Natural killer cell treated with Interleukin-12 subunit alpha and Interleukin-12 subunit beta and Interleukin-15 and Interleukin-18, amount 100 ng/mL, for 72 hours (primary cell): Measurements from ENCODE around the gene UBA5. TPM values are rescaled to one million over a fixed set of nuclear protein-coding genes. Genes with fewer than 3 reads are reported as not detected.
"Not testable (repeated sequence)": the region's sequence is repeated elsewhere in the genome, so short reads cannot be mapped to it uniquely, and the experiment has no call there.

Experiments used
- ATAC-seq, 2 donors: fragments of 150-1000 bp; cut with Tn5 transposase in 1 of 2; sonication (Bioruptor Pico), chemical (Tn5 transposase) in 1 of 2; 2 replicates each; pipeline ENCODE4 v1.10.0; 2021
- DNase-seq: peaks from one replicate; pipeline ENCODE4 v3.0.0; 2022; ENCODE audit warnings: low spot score
- H3K27ac Mint-ChIP-seq, 2 donors: 1 replicate in 1 of 2; 2 replicates in 1 of 2; pipeline ENCODE4 v1.8.0; 2022; ENCODE audit warnings: mixed read lengths in 2 of 2, mild to moderate bottlenecking in 1 of 2, moderate library complexity in 1 of 2
- H3K27me3 Mint-ChIP-seq, 2 donors: 1 replicate in 1 of 2; 2 replicates in 1 of 2; pipeline ENCODE4 v1.8.0; 2022; ENCODE audit warnings: mixed read lengths in 2 of 2
- H3K36me3 Mint-ChIP-seq: one replicate; pipeline ENCODE4 v1.8.0; 2022; ENCODE audit warnings: mixed read lengths
- H3K4me1 Mint-ChIP-seq, 2 donors: 1 replicate in 1 of 2; 2 replicates in 1 of 2; pipeline ENCODE4 v1.8.0; 2022; ENCODE audit warnings: low read depth in 2 of 2, mixed read lengths in 2 of 2, mild to moderate bottlenecking in 1 of 2
- H3K4me3 Mint-ChIP-seq: one replicate; pipeline ENCODE4 v1.8.0; 2022; ENCODE audit warnings: mixed read lengths
- H3K9me3 Mint-ChIP-seq: 2 replicates; pipeline ENCODE4 v1.8.0; 2022; ENCODE audit warnings: mixed read lengths
- total RNA-seq, 2 donors: library from RNA; stranded (reverse); gene quantifications; one replicate each; pipeline ENCODE4 v1.2.3, GENCODE V29; 2022

The UBA5 gene
- total RNA-seq, 2 donors from 2014 or later, result 49.0 to 51.7 TPM

GRCh38 chr3:132638706-132639105, 21.4 kb upstream of the UBA5 start:
- Mint-ChIP-seq H3K27ac (no peak overlapping the region), H3K9me3 (no peaks in the 10 kb centered on the region), H3K4me3 (no peak overlapping the region), H3K4me1 (peaks cover 0 to 2% of the 10 kb centered on the region in 2 donors), H3K36me3 (peaks cover 4% of the 10 kb centered on the region), H3K27me3 (no peaks in the 10 kb centered on the region)
- DNase-seq (no peak), ATAC-seq (no peak)

GRCh38 chr3:132641427-132641826, 18.7 kb upstream of the UBA5 start:
- not testable (repeated sequence) for H3K4me1 Mint-ChIP-seq, H3K27ac Mint-ChIP-seq, ATAC-seq, H3K36me3 Mint-ChIP-seq, H3K4me3 Mint-ChIP-seq, DNase-seq, H3K9me3 Mint-ChIP-seq, H3K27me3 Mint-ChIP-seq

DNA sequence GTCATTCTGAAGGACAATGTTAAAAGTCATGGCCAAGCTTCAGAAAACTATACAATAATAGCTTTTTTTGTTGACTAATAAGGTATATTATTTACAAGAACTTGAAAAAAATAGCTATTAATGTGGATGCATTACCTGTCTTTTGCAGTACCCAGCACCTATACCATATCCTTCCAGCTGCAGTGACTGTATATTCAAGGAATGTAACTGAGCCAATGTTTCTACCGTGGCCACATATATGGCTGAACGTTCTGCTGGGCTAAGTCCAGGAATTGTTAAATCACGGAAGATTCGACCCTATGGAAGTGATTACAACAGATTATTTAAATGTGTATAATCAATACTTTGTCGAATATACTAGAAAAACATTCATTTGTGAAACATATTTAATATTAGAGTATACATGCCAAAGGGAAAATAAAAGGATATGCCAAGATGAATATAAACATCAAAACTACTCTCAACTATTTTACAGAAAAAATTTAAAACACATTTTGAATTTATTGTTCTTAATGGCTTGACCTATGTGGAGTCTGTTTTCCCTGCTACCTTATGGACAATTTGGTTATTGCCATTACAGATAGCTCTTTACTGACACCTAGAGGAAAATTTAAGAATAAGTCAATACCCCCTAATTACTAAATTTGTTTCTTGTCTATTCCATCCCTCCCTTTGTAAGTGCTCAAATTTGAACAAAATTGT, 18.1 kb upstream of the UBA5 start:
- Mint-ChIP-seq H3K4me1 (peaks cover 0 to 5% of the 10 kb centered on the region in 2 donors), H3K9me3 (no peaks in the 10 kb centered on the region), H3K27ac (no peak overlapping the region), H3K4me3 (no peak overlapping the region), H3K36me3 (no peaks in the 10 kb centered on the region), H3K27me3 (no peaks in the 10 kb centered on the region)
- ATAC-seq (no peak), DNase-seq (no peak)

DNA sequence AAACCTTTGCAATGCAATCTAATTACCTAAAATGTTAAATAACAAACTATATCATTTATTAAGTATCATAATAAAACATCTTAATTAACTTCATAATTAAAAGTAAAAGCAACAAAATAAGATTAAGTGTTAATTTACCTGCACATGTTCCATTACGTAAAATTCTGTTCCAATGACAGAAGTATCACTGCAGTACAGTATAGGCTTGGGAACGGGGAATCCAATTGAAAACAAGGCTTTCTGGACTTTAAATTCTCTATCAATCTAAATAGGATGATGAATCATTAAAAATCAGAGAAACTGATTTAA, 17.6 kb upstream of the UBA5 start:
- Mint-ChIP-seq H3K27me3 (no peaks in the 10 kb centered on the region), H3K27ac (no peak overlapping the region), H3K9me3 (no peaks in the 10 kb centered on the region), H3K36me3 (no peaks in the 10 kb centered on the region), H3K4me1 (peaks cover 0 to 5% of the 10 kb centered on the region in 2 donors), H3K4me3 (no peak overlapping the region)
- DNase-seq, result no peak
- no peak for ATAC-seq

GRCh38 chr3:132643366-132643765, 16.8 kb upstream of the UBA5 start:
- H3K4me3 Mint-ChIP-seq, result no peak overlapping the region
- H3K27ac Mint-ChIP-seq, result no peak overlapping the region
- H3K36me3 Mint-ChIP-seq, result no peaks in the 10 kb centered on the region
- no peaks in the 10 kb centered on the region for H3K27me3 Mint-ChIP-seq
- no peaks in the 10 kb centered on the region for H3K9me3 Mint-ChIP-seq
- H3K4me1 Mint-ChIP-seq, result peaks cover 0 to 5% of the 10 kb centered on the region in 2 donors
- DNase-seq (no peak), ATAC-seq (no peak)

DNA sequence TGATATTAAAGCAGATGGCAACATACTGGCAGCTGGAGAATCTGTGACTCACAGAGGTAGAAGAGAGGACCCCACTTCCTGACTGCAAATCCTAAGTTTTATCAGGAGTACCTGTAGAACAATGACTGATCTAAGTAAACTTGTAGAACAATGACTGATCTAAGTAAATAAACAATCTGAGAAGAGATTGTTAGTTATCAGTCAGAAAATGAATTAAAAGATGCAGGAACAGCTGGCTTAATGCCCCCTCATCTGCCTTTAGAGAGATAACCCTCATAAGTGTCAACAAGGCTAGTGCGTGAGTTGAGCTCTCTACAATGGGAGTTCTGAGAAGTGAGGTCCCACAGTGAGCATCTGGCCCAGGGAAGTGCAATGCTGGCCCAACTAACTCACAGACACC, 15.1 kb upstream of the UBA5 start:
- Mint-ChIP-seq H3K27ac (no peak overlapping the region), H3K27me3 (no peaks in the 10 kb centered on the region), H3K36me3 (no peaks in the 10 kb centered on the region), H3K4me3 (no peak overlapping the region), H3K4me1 (peaks cover 0 to 5% of the 10 kb centered on the region in 2 donors), H3K9me3 (no peaks in the 10 kb centered on the region)
- DNase-seq, result no peak
- no peak for ATAC-seq

- Mint-ChIP-seq H3K4me1 (peaks cover 0 to 4% of the 10 kb centered on the region in 2 donors), H3K27me3 (no peaks in the 10 kb centered on the region), H3K4me3 (no peak overlapping the region), H3K9me3 (no peaks in the 10 kb centered on the region), H3K36me3 (no peaks in the 10 kb centered on the region), H3K27ac (no peak overlapping the region)
- DNase-seq (no peak), ATAC-seq (no peak)
Measured at GRCh38 chr3:132650153-132650552, 10.0 kb upstream of the UBA5 start.

DNA sequence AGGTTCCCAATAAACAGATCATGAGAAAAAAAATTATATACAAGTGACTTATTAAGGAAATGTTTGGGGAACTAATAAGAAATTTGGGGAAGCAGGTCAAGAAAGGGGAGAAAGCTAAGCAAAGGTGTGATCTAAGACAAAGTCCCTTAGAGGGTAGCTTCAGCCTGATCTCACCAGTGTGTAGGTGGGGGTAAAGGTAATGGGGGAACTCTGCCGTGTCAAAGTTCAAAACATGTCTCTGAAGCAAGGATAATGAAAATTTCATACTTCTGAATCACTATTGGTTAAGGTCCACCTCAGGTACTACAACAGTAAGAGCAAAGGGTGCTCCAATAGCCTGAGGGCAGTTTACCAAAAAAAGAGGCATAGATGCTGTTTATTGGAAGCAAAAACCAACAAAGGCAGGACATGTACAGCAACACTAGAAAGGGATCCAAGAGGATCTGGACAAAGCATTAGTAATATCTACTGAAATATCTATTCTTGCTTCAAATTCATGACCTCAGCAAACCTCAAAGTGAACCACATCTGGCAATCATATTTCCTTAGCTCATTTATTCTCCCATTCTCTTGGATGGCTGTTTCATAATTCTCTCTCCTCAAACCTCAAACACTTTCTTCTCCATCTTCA, 7.4 kb upstream of the UBA5 start:
- Mint-ChIP-seq H3K27ac (no peak overlapping the region), H3K9me3 (no peaks in the 10 kb centered on the region), H3K36me3 (no peaks in the 10 kb centered on the region), H3K27me3 (no peaks in the 10 kb centered on the region), H3K4me1 (peaks cover 0 to 10% of the 10 kb centered on the region in 2 donors), H3K4me3 (no peak overlapping the region)
- ATAC-seq (no peak), DNase-seq (no peak)

DNA sequence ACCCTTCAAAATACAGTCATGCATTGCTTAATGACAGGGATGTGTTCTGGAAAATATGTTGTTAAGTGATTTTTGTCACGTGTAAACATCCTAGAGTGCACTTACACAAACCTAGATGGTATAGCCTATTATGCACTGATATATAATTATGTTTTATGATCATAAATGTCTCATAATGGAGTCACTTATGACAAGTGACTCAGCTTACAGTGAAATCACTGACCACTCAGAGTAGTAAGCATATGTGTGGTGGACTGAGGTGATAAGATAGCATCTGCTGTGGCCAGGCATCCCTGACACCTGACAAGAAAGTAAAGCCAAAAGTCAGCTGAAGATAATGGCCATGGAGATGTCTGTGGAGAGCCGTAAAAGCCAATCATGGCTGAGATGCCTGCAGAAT, 5.9 kb upstream of the UBA5 start:
- Mint-ChIP-seq H3K4me1 (peaks cover 10 to 18% of the 10 kb centered on the region in 2 donors), H3K27ac (no peak overlapping the region), H3K4me3 (no peak overlapping the region), H3K27me3 (no peaks in the 10 kb centered on the region), H3K9me3 (no peaks in the 10 kb centered on the region), H3K36me3 (no peaks in the 10 kb centered on the region)
- DNase-seq (no peak), ATAC-seq (no peak)

GRCh38 chr3:132654721-132655120, 5.4 kb upstream of the UBA5 start:
- H3K27me3 Mint-ChIP-seq, result no peaks in the 10 kb centered on the region
- no peak overlapping the region for H3K27ac Mint-ChIP-seq

DNA sequence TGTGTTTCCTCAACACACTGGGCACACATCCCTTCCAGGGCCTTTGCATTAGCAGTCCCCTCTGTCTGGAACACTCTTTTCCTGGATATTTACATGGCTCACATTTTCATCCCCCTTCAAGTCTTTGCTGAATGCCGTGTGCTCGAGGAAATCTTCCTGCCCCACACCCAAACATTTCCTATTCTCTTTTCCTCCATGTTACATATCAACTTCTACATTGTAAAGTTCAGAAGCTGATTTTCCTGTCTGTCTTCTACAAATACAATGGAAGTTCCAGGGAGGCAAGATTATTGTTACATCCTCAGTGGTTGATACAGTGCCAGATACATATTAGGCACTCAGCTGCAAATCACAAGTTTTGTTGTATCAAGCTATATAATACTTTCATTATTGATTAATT, 4.7 kb upstream of the UBA5 start:
- no peaks in the 10 kb centered on the region for H3K27me3 Mint-ChIP-seq
- H3K36me3 Mint-ChIP-seq, result no peaks in the 10 kb centered on the region
- ATAC-seq (no peak), DNase-seq (no peak)
- H3K27ac Mint-ChIP-seq, result no peak overlapping the region
- no peak overlapping the region for H3K4me3 Mint-ChIP-seq
- H3K4me1 Mint-ChIP-seq, result peaks cover 15 to 19% of the 10 kb centered on the region in 2 donors
- no peaks in the 10 kb centered on the region for H3K9me3 Mint-ChIP-seq

More at GRCh38 chr3:132654721-132655120, 5.4 kb upstream of the UBA5 start:
- ATAC-seq, result no peak
- Mint-ChIP-seq H3K4me3 (no peak overlapping the region), H3K9me3 (no peaks in the 10 kb centered on the region), H3K4me1 (peaks cover 11 to 19% of the 10 kb centered on the region in 2 donors), H3K36me3 (no peaks in the 10 kb centered on the region)
- no peak for DNase-seq

GRCh38 chr3:132657869-132658747, 2.0 kb upstream of the UBA5 start:
- no peak for DNase-seq
- ATAC-seq, result no peak
- Mint-ChIP-seq H3K36me3 (no peaks in the 10 kb centered on the region), H3K9me3 (no peaks in the 10 kb centered on the region), H3K4me3 (peak overlapping the region; percentile 9), H3K4me1 (peaks cover 29 to 34% of the 10 kb centered on the region in 2 donors), H3K27ac (peak overlapping the region in 1 of 2 donors; percentile 96), H3K27me3 (no peaks in the 10 kb centered on the region)

- no peak for ATAC-seq
- no peak for DNase-seq
- Mint-ChIP-seq H3K36me3 (no peaks in the 10 kb centered on the region), H3K4me3 (peak overlapping the region; percentile 96), H3K9me3 (no peaks in the 10 kb centered on the region), H3K27ac (peak overlapping the region; percentile 92 to 96), H3K4me1 (peaks cover 36 to 40% of the 10 kb centered on the region in 2 donors), H3K27me3 (no peaks in the 10 kb centered on the region)
Measured at GRCh38 chr3:132659000-132659364, 1.1 kb upstream of the UBA5 start.
